Measurements from ENCODE around the gene PEDS1. TPM values are rescaled to one million over a fixed set of nuclear protein-coding genes. Genes with fewer than 3 reads are reported as not detected.

Gene PEDS1
- total and polyA plus RNA-seq, 2 of the 8 experiments (the other 6 are each of a cell fraction or from before 2014, with no cell fraction given), result 28.9 to 75.9 TPM

- POLR2A ChIA-PET (ENCODE audit: partially characterized antibody), result no interaction called here
- Histone ChIP-seq H2BK15ac (ENCODE audit: low read length) (no peak overlapping the region), H3K56ac (replicated peaks; ENCODE audit: insufficient read length, low read depth, low read length) (no peak overlapping the region), H3K9me3 (ENCODE audit: insufficient read depth in 2 of 2, low read depth in 1 of 2, low read length in 1 of 2) (no peaks in the 10 kb centered on the region), H3K4me2 (ENCODE audit: insufficient read depth in 1 of 2, low read depth in 2 of 2, low read length in 2 of 2) (no peak overlapping the region), H2BK5ac (ENCODE audit: low read depth, low read length) (no peak overlapping the region), H4K20me1 (replicated peaks in 1 of 2; ENCODE audit: control insufficient read depth in 1 of 2, insufficient read depth in 2 of 2, low read length in 2 of 2) (no peaks in the 10 kb centered on the region), H3K14ac (ENCODE audit: insufficient read length) (no peak overlapping the region), H3K4me1 (replicated peaks in 1 of 4; ENCODE audit: control insufficient read depth in 3 of 4, insufficient read depth in 4 of 4, low read length in 3 of 4) (peaks cover 0 to 13% (median 4%) of the 10 kb centered on the region in 4 experiments; a peak in 5 of 7 replicates), H3K79me1 (ENCODE audit: low read depth, low read length) (no peaks in the 10 kb centered on the region), H3K9ac (replicated peaks in 1 of 4; ENCODE audit: extremely low read depth in 1 of 4, low read depth in 3 of 4, low read length in 3 of 4) (no peak overlapping the region), H2AK5ac (ENCODE audit: low read depth, low read length) (no peak overlapping the region), H4K5ac (ENCODE audit: insufficient read length, low read depth, low read length) (no peak overlapping the region), H4K8ac (ENCODE audit: extremely low read depth, insufficient read depth, low read length) (no peak overlapping the region), H3K27ac (ENCODE audit: low read depth, low read length) (no peak overlapping the region), H3K36me3 (ENCODE audit: control insufficient read depth in 2 of 4, insufficient read depth in 4 of 4, low read length in 3 of 4) (no peaks in the 10 kb centered on the region), H2BK120ac (replicated peaks; ENCODE audit: low read depth, low read length) (no peak overlapping the region), H3K4me3 (ENCODE audit: extremely low read depth in 1 of 4, insufficient read depth in 2 of 4, low read depth in 3 of 4, low read length in 4 of 4) (no peak overlapping the region), H3K4ac (replicated peaks; ENCODE audit: insufficient read length, low read depth, low read length) (no peak overlapping the region), H3K27me3 (replicated peaks in 1 of 4; ENCODE audit: control insufficient read depth in 3 of 4, extremely low read depth in 1 of 4, insufficient read depth in 3 of 4, low read length in 3 of 4) (peaks cover 0 to 2% (median 0%) of the 10 kb centered on the region in 4 experiments; a peak in 1 of 7 replicates), H4K91ac (replicated peaks; ENCODE audit: insufficient read length, low read length) (no peak overlapping the region), H2BK20ac (ENCODE audit: low read length) (no peak overlapping the region), H2AFZ (ENCODE audit: low read length) (no peak overlapping the region), H2BK12ac (ENCODE audit: low read depth, low read length) (no peak overlapping the region), H3K23me2 (ENCODE audit: low read depth, low read length) (no peaks in the 10 kb centered on the region), H3K23ac (ENCODE audit: insufficient read length) (no peak overlapping the region), H3K79me2 (ENCODE audit: control insufficient read depth in 1 of 2, insufficient read depth in 2 of 2, low read length in 2 of 2) (no peaks in the 10 kb centered on the region), H3K18ac (ENCODE audit: extremely low read depth, low read length) (no peak overlapping the region)
- CTCF ChIA-PET (ENCODE audit: partially characterized antibody), result interaction anchor here (0.5 to 8.8 kb wide), 39 partner anchors 8 to 1157 kb away, joined by 3 to 115 read pairs (median 3); no protein-coding TSS in a partner anchor
- WGBS, 2 experiments (ENCODE audit: extremely low coverage in 1 of 2, insufficient coverage in 1 of 2, insufficient read length in 1 of 2, insufficient replicate concordance in 2 of 2, low coverage in 1 of 2, low lambda C conversion rate in 2 of 2, missing lambda C conversion rate in 1 of 2), result 92% methylated on average over 5 of the region's 5 CpGs; no CpG with 5 or more reads in 1 of the 2 experiments
- FAIRE-seq (no peak), DNase-seq (ENCODE audit: low read depth in 1 of 2, low spot score in 2 of 2) (no peak)
- TF ChIP-seq NRF1 (IDR thresholded peaks at IDR 0.05; ENCODE audit: low read depth, low read length) (no peak), HDAC6 (IDR thresholded peaks at IDR 0.05; ENCODE audit: low read depth, low read length) (no peak), RAD21 (IDR thresholded peaks at IDR 0.05 in 1 of 2, conservative IDR thresholded peaks at IDR 0.05 in 1 of 2; ENCODE audit: low read depth in 2 of 2, low read length in 2 of 2) (no peak), SAP30 (IDR thresholded peaks at IDR 0.05; ENCODE audit: insufficient read depth, insufficient replicate concordance, low read length) (no peak), RNF2 (IDR thresholded peaks at IDR 0.05; ENCODE audit: borderline replicate concordance, low read depth, low read length, missing control alignments, poor library complexity, severe bottlenecking) (no peak), KDM1A (IDR thresholded peaks at IDR 0.05; ENCODE audit: borderline replicate concordance, low read length) (no peak)
Observed at GRCh38 chr20:50185426-50185825, 31.9 kb upstream of the PEDS1 start.
